Measurements from ENCODE around the gene ARHGAP19.

GRCh38 chr10:97183314-97183713 is 109.1 kb downstream of the ARHGAP19 start:
- TF ChIP-seq REST (IDR thresholded peaks at IDR 0.05; ENCODE audit: insufficient read depth in 1 of 2, low read depth in 2 of 2, low read length in 1 of 2) (no peak), CTCF (IDR thresholded peaks at IDR 0.05) (no peak)

Data from Panc1 (cell line).